GM18526 (cell line): Measurements from ENCODE around the gene PCGF3.

ENCODE experiments used
- POLR2A ChIP-seq: IDR thresholded peaks from 3 replicates; pipeline ENCODE4 v1.6.1; 2011; ENCODE audit not compliant: insufficient read length; ENCODE audit errors: extremely low read depth

The PCGF3 gene

DNA sequence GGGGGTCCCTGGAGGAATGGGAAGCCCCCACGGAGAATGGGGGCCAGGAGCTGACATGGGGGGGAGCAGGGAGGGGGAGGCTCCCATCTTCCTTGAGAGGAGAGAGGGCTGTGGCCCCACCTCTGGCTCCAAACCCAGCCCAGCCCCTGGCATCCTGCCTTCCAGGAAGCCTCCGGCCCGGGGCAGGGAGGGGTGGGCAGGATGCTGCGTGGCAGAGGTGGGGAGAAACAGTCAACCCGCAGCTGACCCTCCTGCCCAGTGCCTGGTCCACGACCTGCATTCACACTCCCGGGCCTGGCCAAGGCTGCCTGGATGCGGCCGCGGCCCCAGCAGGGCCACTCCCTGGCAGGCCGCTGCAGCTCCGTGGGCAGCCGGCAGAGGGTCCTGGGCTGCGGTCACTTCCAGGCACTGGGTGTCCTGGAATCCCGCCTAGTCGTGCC lies 81.2 kb downstream of the PCGF3 start:
- TF ChIP-seq POLR2A: no peak

DNA sequence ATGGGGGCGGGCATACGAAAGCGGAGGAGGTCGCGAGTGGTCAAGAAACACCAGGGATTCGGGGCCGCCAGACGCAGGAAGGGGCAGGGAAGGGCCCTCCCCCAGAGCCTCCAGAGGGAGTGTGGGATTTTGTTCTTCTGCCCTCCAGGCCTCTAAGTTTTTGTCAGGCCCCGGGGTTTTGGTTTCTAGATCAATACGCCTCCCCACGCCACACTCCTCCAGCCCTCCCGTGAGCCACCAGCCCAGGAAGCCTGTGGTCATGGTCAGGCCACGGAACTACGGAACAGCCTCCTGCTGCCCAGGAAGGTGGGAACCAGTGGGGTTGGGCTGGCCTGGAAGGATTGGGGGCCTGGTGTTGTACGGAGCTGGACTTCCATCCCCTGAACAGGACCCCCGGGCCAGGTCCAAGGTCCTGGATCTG lies 81.9 kb downstream of the PCGF3 start:
- no peak for TF ChIP-seq POLR2A

DNA sequence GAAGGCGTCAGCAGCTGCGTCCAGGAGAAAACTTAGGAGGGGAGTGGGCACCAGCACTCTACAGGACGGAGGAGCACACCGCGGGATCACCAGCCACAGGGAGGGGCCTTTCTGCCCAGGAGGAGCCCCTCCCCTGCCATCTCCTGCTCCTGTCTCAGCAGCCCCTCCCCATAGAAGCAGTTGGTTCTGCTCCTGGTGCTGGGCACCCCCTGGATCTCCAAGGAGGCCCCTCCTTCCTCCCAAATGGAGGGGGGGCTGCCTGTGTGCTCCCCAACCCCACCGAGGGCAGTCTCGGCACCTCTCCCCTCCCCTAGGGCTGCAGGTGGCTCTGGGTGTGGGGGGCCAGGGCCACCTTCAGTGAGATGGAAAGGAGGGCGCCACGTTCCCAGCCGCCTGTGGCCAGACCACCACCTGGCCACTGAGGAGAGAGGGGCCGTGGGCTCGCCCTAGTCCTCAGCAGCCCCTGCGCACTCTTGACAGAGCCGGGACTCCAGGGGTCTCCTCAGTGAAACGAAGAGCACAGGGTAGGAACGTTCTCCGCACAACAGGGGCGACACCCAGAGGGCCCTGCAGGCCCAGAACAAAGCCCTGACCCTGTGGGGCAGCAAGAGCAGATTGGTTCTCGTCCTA lies 82.5 kb downstream of the PCGF3 start:
- no peak for TF ChIP-seq POLR2A

DNA sequence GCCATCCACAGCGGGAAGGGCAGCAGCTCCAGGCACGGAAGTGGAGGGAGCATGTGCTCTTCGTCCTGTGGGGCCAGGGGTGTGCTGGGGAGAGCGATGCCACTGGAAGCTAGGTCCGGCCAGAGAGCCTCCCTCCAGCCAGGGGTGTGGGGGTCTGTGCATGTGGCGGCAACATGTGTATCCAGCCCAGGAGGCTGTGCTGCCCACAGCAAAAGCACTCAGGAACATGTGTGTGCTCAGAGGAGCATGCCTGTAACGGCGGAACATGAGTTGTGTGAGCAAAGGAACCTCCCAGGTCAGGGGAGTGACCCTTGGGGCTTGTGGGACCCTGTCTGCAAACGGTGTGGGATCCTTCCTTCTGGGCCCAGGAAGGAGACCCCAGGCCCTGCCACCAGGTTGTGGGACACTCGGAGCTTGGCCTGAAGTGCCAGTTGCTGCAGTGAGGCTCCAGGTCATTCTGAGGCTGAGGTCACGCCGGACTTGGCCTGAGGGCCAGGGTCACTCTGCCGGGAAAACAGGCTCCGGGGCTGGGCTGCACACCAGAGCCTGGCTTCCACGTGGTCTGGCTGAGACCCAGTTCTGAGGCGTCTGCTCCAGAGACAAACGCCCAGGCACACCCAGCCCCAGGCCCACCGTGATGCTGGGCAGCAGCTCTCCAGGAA lies 83.1 kb downstream of the PCGF3 start:
- TF ChIP-seq POLR2A: no peak

DNA sequence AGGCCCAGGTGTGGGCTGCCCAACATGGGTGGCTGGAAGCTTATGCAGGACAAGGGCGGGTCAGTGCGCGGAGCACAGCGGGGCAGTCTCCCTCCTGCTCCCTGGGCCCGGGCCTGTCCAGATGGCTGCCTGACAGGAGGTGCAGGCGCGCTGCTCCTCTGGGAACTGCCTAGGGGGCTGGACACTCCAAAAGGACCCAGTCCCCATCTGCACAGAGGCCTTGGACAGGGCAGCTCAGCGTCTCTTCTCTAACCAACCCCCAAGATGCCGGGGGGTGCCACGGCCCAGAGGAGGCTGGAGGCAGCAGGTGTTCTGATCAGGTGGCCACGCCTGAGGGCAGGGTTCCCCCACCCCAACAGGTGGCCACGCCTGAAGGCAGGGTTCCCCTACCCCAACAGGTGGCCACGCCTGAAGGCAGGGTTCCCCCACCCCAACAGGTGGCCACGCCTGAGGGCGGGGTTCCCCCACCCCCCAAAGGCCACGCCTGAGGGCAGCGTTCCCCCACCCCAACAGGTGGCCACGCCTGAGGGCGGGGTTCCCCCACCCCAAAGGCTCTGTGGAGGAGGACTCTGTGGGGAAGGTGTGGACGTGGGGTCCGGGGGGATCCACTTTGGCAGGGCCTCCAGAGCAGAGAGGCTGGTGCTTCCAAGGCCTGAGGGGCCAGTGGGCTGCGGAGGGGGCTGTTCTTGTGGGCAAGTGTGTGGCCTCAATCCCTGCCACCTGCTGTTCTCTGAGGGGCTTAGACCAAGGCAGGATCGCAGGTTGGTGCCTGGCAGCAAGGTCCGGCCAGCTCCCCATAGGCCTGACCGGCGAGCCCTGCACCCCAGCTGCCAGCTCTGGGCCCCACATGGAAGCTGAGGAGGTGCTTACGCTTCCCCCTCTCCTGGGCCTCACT lies 84.2 kb downstream of the PCGF3 start:
- TF ChIP-seq POLR2A: no peak

DNA sequence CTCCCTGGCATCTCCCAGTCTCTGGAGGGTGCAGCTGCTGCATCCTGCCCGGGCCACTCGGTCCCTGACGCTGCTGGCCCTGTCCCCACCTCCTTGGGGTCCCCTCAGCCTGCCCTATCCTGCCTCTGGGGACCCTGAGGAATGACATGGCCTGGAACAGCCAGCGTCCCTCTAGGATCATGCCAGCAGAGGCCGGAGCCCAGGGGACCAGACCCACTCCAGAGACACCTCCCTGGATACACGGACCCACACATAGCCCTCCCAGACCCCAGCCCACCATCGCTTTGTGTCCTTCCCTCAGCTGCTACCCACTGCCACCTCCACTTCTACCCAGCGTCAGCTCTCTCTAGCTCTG lies 84.8 kb downstream of the PCGF3 start:
- no peak for TF ChIP-seq POLR2A

GRCh38 chr4:791252-791897 lies 85.7 kb downstream of the PCGF3 start:
- no peak for TF ChIP-seq POLR2A

DNA sequence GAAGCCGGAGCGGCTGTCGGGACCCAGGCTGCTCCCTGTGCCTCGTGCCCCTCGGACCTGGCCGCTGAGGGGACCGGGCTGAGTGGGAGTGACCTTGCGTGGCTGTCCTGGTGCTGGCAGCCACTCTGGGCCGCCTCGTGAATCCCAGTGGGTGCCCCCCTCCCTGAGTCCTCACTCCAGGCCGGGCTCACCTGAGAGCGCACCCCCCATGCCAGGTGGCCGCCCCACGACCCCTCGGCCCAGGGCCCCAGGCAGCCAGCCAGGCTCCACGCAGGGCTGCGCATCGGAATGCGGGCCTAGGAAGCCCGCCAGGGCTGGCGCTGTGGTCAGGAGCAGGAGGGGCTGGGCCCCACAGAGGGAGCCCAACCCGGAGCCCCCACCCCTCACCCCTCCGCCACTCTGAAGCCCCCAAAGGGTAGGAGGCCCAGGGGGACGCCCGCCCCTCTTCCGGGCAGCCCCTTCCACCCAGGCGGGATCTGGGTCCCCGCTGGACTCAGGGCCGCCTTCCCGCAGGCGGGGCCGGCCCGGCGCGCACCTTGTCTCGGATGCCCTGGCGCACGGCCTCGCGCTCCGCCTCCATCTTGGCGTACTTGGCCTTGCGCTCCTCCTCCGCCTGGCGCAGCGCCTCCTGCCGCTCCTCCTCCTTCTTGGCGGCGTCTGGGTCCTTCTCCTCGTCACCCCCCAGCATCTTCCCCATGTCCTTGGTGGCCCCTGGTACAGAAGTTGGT lies 86.4 kb downstream of the PCGF3 start:
- TF ChIP-seq POLR2A: no peak

DNA sequence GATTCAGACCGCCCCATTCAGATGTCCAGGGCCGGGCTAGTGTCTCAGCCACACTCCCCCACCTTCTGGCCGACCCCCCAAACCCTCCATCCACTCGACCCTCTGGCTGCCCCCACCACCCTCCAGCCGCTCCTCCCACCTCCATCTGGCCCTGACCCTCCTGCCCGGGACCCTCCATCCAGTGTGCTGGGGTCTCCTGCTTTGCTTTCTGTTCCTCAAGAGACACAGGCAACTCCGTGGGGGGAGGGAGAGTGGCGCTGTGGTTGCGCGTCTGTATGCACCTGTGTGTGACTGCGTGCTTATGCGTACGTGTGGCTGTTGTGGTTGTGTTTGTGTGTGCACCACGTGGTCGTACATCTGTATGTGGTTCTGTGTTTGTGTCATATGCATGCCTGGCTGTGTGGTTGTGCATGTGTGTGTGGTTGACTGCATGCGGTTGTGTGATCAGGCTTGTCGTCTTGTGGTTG lies 87.0 kb downstream of the PCGF3 start:
- no peak for TF ChIP-seq POLR2A

DNA sequence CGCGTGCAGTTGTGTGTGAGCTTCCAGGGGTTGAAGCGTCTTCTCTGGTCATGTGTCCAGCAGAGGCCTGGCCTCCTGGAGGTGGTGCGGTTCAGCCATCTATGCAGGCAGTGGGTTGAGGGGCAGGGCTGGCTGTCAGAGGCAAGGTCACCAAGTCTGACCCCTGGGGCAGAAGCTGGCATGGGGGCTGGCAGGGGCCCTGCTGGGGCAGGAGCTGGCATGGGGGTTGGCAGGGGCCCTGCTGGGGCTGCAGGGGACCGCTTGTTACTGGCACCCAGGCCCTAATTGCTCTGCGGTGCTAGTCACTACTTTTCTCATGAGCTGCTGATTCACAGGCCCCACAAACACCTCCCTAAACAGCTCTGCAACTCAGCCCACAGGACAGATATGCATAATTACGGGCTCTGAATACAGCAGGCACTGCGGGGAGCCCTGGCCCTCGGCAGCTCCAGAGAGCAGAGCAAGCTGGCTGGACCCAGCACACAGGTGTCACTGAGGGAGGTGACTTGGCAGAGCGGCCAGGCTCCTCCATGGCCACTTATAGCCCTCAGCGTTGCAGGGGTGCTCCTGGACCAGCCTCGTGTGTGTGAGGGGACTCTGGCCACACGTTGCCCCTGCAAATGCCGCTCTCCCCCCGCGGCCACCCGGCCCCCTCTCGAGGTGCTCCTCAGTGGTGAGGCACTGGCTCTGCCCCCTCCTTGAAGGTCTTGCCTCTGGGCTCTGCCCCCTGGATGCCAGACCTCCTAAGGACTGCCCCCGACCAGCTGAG lies 87.6 kb downstream of the PCGF3 start:
- TF ChIP-seq POLR2A: no peak

DNA sequence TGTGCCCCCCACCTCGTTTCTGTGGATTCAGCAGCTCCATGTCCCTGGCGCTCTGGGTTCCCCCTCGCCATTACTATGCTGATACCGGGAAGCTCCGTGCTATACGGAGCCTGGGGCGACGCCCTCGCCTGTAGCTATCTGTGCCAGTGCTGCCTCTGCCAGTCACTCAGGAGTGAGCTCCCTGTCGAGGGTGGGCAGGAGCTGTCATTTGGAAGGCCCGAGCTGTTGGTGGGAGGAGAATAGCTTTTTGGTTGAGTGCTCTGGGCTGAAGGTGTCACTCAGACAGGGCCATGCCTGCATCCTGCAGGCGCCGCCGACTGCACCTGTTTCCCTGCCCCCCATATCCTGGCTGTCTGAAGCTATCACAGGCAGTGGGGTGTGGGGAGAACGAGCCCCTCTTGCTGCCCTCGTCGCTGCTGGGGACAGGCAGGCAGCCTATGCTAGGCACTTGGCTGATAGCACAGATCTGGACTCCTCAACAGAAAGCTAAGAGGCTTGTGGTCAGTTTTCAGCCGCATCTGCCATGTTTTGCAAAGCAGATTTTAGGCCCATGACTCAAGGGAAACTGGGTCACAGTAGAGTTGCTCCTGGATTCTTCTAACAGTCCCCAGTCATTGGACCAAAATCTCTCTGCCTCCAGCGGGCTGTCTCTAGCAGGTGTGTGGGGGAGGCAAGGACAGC lies 88.4 kb downstream of the PCGF3 start:
- TF ChIP-seq POLR2A: no peak

DNA sequence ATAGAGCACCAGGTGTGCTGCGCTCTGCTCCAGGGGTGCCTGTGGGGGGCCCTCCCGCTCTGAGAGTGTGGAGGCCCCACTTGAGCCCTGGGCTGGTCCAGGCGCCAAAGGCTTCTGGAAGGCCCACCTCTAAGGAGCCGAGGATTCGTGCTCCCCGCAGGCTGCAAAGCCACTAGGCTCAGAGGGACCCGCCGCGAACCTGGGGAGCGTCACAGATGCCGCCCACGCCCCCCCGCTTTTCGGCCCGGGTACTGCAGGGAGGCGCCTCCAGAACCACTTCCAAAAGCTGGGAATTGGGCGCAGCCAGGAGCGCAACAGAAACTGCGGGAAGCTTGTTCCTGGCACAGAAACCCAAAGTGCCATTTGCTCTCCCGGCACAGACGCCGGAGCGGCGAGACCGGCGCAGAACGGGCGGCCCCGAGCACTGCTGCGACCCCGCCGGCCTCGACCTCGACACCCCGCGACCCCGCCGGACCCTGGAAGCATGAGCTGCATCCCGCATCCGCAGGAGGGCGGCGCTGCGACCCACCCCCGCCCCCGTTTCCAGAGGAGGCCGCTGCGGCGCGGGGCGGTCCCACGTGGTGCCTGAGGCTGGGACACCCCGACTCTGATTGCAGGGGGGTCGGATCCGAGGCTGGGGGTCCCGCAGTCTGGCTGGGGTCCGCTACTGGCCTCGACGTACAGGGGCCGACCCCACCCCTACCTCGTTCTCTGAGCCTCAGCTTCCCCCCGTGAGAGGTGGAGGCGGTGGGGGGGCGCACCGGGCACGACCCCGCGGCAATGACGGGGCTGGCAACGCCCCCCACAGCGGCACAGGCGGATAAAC lies 89.5 kb downstream of the PCGF3 start:
- no peak for TF ChIP-seq POLR2A

DNA sequence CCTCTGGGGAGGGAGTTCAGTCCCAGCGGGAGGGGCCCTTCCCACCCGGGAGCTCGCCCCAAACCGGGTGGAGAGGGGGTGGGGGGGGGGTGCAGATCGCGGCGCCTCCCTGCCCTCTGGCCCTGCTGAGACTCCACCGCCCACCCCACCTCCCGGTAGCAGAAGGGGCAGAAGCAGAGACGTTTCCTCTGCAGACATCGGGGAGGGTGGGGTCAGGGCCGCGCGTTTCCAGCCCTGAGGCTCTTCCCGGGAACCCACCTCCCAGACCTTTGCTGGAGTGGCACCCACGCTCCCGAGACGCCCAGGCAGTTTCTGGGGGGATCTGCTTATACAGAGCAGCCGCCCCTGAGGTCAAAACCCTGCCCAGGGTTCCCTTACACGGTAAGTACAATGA lies 90.1 kb downstream of the PCGF3 start:
- no peak for TF ChIP-seq POLR2A

DNA sequence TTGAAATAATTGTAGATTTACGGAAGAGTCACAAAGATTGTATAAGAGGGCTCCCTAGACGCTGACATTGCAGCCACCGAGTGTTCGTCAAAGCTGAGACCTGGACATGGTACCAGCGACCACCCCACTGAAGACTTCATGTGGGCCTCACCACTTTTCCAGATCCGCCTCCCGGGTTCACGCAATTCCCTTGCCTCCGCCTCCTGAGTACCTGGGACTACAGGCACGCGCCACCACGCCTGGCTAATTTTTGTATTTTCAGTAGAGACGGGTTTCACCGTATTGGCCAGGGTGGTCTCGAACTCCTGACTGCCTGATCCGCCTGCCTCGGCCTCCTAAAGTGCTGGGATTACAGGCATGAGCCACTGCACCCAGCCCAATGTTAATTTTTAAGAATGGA lies 90.6 kb downstream of the PCGF3 start:
- no peak for TF ChIP-seq POLR2A
